C1 segment of cervical spinal cord (tissue), 14 donors: ENCODE data around the gene GRK4.

Source experiments
- DNase-seq, 14 donors: peaks; one replicate each; lab custom pipeline; 2025; lab: John Stamatoyannopoulos, UW

Gene GRK4

DNA sequence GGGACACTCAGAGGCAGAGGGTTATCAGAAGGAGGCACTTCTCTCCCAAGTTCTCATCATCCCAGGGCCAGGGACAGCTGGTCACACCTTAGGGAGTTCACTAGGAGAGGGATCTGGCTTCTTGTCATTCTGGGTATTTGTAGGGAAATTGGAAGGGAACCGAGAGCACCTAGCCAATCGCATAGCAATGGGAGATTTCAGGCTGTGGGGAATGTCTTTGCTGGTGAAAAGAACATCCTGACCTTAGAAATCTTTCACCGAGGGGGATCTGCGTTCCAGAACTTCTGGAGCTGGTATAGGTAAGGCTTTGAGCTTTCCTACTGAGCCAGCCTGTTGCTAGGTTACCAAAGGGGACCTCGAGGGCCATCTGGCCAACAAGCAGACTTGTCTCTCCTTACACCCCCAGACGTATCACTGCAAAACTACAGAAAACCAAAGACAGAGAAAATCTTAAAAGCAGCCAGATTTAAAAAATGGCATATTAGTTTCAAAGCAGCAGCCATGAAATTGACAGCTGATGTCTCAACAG, 104.2 kb downstream of the GRK4 start:
- DNase-seq, result peak in 1 of 14 donors; percentile 34

GRCh38 chr4:3069661-3070199, 106.4 kb downstream of the GRK4 start:
- DNase-seq, result no peak

DNA sequence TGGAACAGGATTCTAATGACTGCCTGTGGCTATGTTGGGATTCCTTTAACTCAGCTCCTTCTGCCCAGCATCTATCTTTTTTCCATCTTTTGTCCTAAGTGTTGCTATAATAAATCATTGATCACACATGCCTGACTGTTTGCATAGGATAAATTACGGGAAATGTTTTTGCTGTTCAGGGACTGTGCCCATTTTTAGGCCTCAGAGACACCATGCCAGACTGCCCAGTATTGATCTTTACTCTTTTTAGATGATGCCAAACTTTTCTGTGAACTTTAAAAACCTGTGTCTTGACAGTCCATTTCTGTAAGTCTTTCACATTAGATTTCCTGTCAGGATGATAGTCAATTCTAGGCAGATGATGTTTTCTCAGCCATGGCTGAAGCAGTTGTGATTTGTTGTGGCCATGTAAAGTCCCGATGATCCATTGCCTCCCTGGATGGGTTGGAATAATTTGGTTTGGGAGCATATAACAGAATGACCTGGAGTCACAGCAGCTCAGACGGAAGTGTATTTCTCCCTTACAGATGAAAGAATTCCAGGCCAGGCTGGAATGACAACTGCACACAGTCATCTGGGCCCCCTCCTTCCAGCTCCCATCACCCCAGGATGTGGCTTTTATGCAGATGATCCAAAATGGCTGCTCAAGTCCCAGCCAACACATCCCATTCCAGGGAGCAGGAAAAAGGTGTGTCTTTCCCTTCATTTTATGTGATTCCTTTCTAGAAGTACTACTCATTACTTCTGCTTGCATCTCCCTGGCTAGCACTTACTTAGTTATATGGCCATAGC, 107.5 kb downstream of the GRK4 start:
- no peak for DNase-seq

- no peak for DNase-seq
These were observed 108.4 kb downstream of the GRK4 start for GRCh38 chr4:3071811-3072210.

DNA sequence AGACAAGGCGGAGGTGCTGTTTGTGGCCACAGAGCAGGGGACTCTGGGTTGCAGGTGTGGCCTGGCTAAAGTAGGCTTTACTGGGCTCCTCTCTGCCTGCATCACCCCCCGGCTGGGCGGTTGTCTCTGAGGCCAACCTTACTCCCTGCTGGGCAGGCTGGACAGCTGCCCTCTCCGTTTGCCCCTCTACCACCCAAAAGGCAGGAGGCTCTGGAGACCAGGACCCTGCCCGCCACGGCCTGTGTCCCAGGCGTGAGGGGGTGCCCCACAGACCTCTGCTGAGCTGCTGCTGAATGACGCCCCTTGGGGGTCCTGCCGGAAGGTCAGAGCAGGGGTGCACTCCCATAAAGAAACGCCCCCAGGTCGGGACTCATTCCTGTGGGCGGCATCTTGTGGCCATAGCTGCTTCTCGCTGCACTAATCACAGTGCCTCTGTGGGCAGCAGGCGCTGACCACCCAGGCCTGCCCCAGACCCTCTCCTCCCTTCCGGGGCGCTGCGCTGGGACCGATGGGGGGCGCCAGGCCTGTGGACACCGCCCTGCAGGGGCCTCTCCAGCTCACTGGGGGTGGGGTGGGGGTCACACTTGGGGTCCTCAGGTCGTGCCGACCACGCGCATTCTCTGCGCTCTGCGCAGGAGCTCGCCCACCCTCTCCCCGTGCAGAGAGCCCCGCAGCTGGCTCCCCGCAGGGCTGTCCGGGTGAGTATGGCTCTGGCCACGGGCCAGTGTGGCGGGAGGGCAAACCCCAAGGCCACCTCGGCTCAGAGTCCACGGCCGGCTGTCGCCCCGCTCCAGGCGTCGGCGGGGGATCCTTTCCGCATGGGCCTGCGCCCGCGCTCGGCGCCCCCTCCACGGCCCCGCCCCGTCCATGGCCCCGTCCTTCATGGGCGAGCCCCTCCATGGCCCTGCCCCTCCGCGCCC, 110.0 kb downstream of the GRK4 start:
- DNase-seq, result peak in 3 of 14 donors; percentile 16 to 35 (median 21)

DNA sequence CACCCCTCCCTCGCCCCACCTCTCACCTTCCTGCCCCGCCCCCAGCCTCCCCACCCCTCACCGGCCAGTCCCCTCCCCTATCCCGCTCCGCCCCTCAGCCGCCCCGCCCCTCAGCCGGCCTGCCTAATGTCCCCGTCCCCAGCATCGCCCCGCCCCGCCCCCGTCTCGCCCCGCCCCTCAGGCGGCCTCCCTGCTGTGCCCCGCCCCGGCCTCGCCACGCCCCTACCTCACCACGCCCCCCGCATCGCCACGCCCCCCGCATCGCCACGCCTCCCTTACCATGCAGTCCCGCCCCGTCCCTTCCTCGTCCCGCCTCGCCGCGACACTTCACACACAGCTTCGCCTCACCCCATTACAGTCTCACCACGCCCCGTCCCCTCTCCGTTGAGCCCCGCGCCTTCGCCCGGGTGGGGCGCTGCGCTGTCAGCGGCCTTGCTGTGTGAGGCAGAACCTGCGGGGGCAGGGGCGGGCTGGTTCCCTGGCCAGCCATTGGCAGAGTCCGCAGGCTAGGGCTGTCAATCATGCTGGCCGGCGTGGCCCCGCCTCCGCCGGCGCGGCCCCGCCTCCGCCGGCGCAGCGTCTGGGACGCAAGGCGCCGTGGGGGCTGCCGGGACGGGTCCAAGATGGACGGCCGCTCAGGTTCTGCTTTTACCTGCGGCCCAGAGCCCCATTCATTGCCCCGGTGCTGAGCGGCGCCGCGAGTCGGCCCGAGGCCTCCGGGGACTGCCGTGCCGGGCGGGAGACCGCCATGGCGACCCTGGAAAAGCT, 110.9 kb downstream of the GRK4 start, which contains the start of the genes HTT and HTT-AS:
HTT (plus strand) TSS at position 604 of the 768 bp plus-strand sequence; CDS start at position 749, 145 bp downstream.
HTT-AS (minus strand) TSS at position 461 of the 768 bp plus-strand sequence.
- peak; percentile 87 to 100 (median 96) for DNase-seq

DNA sequence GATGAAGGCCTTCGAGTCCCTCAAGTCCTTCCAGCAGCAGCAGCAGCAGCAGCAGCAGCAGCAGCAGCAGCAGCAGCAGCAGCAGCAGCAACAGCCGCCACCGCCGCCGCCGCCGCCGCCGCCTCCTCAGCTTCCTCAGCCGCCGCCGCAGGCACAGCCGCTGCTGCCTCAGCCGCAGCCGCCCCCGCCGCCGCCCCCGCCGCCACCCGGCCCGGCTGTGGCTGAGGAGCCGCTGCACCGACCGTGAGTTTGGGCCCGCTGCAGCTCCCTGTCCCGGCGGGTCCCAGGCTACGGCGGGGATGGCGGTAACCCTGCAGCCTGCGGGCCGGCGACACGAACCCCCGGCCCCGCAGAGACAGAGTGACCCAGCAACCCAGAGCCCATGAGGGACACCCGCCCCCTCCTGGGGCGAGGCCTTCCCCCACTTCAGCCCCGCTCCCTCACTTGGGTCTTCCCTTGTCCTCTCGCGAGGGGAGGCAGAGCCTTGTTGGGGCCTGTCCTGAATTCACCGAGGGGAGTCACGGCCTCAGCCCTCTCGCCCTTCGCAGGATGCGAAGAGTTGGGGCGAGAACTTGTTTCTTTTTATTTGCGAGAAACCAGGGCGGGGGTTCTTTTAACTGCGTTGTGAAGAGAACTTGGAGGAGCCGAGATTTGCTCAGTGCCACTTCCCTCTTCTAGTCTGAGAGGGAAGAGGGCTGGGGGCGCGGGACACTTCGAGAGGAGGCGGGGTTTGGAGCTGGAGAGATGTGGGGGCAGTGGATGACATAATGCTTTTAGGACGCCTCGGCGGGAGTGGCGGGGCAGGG, 111.7 kb downstream of the GRK4 start:
- DNase-seq, result peak in 7 of 14 donors; percentile 9 to 64 (median 17)

- DNase-seq, result no peak
These were observed 112.2 kb downstream of the GRK4 start for GRCh38 chr4:3075652-3075981.

DNA sequence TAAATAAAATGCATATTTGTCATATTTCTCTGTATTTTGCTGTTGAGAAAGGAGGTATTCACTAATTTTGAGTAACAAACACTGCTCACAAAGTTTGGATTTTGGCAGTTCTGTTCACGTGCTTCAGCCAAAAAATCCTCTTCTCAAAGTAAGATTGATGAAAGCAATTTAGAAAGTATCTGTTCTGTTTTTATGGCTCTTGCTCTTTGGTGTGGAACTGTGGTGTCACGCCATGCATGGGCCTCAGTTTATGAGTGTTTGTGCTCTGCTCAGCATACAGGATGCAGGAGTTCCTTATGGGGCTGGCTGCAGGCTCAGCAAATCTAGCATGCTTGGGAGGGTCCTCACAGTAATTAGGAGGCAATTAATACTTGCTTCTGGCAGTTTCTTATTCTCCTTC, 114.4 kb downstream of the GRK4 start:
- no peak for DNase-seq

GRCh38 chr4:3079694-3080123, 116.3 kb downstream of the GRK4 start:
- no peak for DNase-seq

DNA sequence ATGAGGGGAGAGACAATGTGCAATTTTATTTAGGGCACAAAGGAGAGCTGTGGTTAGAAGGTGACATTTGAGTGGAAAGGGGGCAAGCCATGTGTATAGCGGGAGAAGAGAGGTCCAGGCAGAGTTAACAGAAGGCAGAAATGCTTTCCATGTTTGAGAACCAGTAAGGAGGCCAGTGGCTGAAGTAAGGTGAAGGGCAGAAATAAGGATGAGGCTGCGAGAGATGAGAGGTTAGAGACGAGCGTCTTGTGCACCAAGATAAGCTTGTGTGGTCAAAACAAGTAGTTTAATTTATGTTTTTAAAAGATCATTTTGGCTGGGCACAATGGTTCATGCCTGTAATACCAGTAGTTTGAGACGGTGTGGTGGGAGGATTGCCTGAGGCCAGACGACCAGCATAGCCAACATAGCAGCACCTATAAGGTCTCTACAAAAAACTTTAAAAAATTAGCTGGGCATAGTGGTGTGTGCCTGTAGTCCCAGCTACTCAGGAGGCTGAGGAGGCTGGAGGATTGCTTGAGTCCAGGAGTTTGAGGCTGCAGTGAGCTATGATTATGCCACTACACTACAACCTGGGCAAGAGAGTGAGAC, 119.6 kb downstream of the GRK4 start:
- DNase-seq, result no peak

DNA sequence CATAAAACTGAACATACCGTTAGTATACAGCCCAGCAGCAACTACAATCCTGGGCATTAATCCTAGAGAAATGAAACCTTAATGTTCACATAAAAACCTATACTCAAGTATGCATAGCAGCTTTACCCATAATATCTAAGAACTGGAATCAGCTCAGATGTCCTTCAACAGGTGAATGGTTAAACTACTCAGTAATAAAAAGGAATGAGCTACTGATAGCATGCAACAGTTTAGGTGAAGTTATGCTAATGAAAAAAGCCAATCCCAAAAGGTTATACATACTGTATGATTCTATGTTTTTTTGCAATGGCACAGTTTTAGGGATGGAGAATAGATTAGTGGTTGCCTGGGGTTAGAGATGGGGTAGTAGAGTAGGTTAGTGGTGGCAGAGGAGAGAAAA, 120.4 kb downstream of the GRK4 start:
- no peak for DNase-seq

- no peak for DNase-seq
These were observed 122.7 kb downstream of the GRK4 start for GRCh38 chr4:3085948-3086670.

DNA sequence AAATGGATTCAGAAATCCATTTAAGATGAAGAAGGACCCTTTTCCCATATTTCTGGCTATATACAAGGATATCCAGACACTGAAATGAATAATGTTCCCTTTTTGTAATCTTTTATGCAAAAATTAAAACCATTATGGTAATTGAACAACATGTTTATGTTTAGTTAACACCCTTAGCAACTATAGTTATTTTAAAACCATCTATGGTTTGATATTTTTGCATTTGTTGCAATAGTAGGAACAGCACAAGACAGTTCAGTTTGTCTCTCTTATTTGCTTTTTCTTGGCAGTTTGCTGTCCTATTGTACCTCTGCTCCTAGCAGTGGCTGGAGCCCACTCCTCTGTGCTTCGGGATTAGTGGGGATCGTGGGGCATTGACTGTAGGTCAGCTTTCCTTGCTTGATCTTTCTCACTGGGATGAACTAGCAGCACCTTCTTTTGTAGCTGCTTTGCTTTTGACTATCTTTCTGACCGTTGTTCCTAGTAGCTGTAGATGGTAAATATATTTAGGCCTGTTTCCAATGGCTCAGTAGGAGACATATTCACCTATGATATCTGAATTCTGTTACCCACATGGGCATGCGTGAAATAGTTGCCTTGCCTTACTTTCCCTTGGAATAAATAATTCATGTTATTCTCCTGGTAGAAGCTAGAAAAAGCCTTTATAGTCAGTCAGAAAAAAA, 123.9 kb downstream of the GRK4 start:
- no peak for DNase-seq
